Mucosa of descending colon (tissue), 3 donors: Measurements from ENCODE around the gene SORCS1. TPM values are rescaled to one million over a fixed set of nuclear protein-coding genes. Genes with fewer than 3 reads are reported as not detected.

ENCODE experiments used
- ATAC-seq: fragments of 200-7000 bp; cut with Tn5 transposase; one replicate; pipeline ENCODE4 v1.9.1; 2020; ENCODE audit warnings: mild to moderate bottlenecking, moderate library complexity
- DNase-seq, 3 donors: peaks; one replicate each; pipeline ENCODE4 v3.0.0-alpha.2; 2020
- H3K36me3 ChIP-seq: fragments of 200-600 bp; one replicate; pipeline ENCODE4 v1.8.0; 2021; ENCODE audit warnings: low read depth, mild to moderate bottlenecking
- H3K4me1 ChIP-seq: fragments of 200-600 bp; one replicate; pipeline ENCODE4 v1.8.0; 2021; ENCODE audit warnings: low read depth, mild to moderate bottlenecking
- H3K4me3 ChIP-seq: fragments of 200-600 bp; one replicate; pipeline ENCODE4 v1.8.0; 2021; ENCODE audit warnings: mild to moderate bottlenecking
- H3K9me3 ChIP-seq: fragments of 200-600 bp; one replicate; pipeline ENCODE4 v1.8.0; 2021; ENCODE audit warnings: mild to moderate bottlenecking
- intact Hi-C, 2 donors: fragments of 100-400 bp; cut with DNase I in 1 of 2; cut with micrococcal nuclease in 1 of 2; formaldehyde crosslinking; loops; one replicate each; pipeline versions ENCODE4 v1.11.0 to v1.11.1; 2022; cut with DNase I, micrococcal nuclease
- total RNA-seq, 3 donors: library from RNA; stranded (reverse); fragmentation: NEBNext Ultra II Directional in 2 of 3; extraction: Animal tissue kit (Norgen Biotek cat#: 25700) in 2 of 3; gene quantifications; one replicate each; pipeline versions ENCODE4 v1.2.1 to v1.2.4, GENCODE V29; 2021 to 2023
- TF ChIP-seq, protein P1 (sequence below): fragments of 200-600 bp; IDR thresholded peaks from one replicate; pipeline ENCODE4 v1.8.0; 2022; ENCODE audit warnings: antibody characterized with exemption, mild to moderate bottlenecking
- donor health status: DM: no; HTN: no; CAD: no; lungs with moderate emphysema.
- donor health status: DM: no; HTN: no; CAD: no.
- donor health status: DM: no; HTN: yes; CAD: no.

Gene SORCS1
- total RNA-seq, 3 donors from 2014 or later = 0.80 to 13.2 (median 0.93) TPM

DNA sequence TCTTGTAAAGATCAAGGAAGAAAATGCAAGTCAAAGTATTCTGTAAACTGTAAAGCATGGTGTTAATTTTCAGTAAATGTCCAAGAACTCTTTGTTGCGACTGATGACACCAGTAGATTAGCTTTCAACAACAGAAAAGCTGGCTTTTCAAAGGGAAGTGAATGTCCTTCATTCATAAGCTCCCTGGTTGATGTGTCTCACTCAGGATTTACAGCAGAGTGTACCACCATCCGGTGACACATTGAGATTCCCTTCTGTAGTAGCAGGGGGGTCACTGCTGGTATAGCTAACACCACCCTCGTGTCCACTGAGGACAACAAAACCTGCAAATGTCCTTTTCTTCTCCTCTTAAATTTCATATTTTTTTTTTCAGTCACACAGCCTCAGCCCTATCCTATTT lies 253.4 kb downstream of the SORCS1 start:
- H3K4me1 ChIP-seq = no peaks in the 10 kb centered on the region
- H3K4me3 ChIP-seq = no peak overlapping the region
- TF ChIP-seq, protein P1, sequence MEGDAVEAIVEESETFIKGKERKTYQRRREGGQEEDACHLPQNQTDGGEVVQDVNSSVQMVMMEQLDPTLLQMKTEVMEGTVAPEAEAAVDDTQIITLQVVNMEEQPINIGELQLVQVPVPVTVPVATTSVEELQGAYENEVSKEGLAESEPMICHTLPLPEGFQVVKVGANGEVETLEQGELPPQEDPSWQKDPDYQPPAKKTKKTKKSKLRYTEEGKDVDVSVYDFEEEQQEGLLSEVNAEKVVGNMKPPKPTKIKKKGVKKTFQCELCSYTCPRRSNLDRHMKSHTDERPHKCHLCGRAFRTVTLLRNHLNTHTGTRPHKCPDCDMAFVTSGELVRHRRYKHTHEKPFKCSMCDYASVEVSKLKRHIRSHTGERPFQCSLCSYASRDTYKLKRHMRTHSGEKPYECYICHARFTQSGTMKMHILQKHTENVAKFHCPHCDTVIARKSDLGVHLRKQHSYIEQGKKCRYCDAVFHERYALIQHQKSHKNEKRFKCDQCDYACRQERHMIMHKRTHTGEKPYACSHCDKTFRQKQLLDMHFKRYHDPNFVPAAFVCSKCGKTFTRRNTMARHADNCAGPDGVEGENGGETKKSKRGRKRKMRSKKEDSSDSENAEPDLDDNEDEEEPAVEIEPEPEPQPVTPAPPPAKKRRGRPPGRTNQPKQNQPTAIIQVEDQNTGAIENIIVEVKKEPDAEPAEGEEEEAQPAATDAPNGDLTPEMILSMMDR = no peak
- no peaks in the 10 kb centered on the region for H3K9me3 ChIP-seq
- H3K36me3 ChIP-seq = no peaks in the 10 kb centered on the region
- intact Hi-C loops = no loop called here
- DNase-seq (no peak), ATAC-seq (no peak)

DNA sequence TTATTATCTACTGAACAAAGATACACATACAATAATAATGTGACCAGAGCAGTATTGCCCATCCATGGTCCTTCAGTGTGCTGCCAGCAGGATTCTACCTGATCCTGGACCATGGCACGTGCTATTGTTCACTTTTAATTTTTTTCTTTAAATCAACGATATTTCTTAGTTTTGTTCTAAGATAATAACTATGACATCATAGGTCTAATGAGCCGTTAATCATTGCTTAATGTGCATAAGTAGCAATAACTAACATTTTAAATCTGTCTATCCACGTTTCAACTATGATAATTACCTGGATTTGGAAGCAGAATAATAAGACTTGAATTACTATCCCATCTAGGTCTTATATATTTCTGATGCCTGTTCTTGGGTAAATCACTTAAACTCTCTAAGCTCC lies 253.8 kb downstream of the SORCS1 start:
- Histone ChIP-seq H3K4me1 (no peaks in the 10 kb centered on the region), H3K36me3 (no peaks in the 10 kb centered on the region), H3K9me3 (no peaks in the 10 kb centered on the region), H3K4me3 (no peak overlapping the region)
- DNase-seq (no peak), ATAC-seq (no peak)
- TF ChIP-seq, protein P1 = no peak
- intact Hi-C loops = no loop called here

DNA sequence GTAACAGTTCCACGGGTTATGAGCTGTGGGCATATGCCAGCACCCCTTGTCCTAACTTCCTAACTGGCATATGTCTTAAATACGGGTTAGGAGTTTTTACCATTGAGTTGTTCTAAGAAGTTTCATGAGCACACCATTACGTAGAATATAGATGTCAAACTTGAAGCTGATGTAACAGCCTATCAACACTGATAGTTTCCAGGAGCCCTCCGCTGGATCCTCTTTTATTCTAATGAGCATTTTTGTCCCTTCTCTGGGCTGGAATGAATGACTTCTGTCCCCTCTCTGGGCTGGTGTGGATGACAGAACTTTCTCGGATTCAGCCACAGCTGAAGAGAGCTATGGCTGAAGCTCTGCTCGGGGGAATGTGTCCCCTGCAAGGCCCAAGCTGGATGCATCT lies 256.3 kb downstream of the SORCS1 start:
- ATAC-seq = no peak
- TF ChIP-seq, protein P1 = no peak
- Histone ChIP-seq H3K36me3 (no peaks in the 10 kb centered on the region), H3K4me3 (no peak overlapping the region), H3K4me1 (no peaks in the 10 kb centered on the region), H3K9me3 (no peaks in the 10 kb centered on the region)
- intact Hi-C loops = no loop called here
- no peak for DNase-seq

DNA sequence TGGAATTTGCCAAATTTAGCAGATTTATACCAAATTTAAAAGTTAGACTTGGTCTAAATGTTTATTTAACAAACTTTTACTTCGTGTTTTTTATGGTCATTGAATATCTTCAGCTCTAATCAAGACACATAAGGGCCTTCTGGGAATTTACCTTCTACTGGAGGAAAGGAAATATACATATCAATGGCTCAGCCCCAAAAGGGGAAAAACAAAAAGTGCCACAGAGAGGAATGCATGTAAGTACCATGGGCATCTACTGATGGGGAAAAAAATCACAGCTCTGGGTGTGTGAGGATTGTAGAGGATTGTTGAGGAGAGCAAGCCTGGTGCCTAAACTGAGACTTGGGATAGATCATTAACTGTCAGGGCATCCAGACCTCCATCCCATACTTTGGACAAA lies 260.3 kb downstream of the SORCS1 start:
- TF ChIP-seq, protein P1 = no peak
- H3K36me3 ChIP-seq = no peaks in the 10 kb centered on the region
- intact Hi-C loops = no loop called here
- H3K4me1 ChIP-seq = no peaks in the 10 kb centered on the region
- H3K9me3 ChIP-seq = no peaks in the 10 kb centered on the region
- H3K4me3 ChIP-seq = no peak overlapping the region
- ATAC-seq = no peak
- no peak for DNase-seq

DNA sequence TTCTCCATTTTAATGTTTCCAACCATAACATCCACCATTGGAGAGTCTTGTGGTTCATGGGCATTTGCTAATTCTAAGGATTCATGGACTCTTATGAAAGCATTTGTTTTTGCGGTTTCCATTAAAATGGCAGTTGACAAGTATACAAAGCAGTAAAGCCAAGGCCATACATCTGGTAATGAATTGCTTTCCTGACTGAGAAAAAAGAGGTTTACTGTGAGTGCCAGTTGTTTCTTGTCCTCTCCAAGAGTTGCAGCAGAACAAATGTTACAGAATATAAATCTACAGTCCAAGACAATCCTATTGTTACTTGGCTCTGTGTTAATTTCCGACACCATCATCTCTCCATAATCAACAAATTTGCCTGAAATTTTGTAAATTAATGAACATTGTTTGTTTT lies 261.3 kb downstream of the SORCS1 start:
- intact Hi-C loops = no loop called here
- DNase-seq (no peak), ATAC-seq (no peak)
- no peaks in the 10 kb centered on the region for H3K36me3 ChIP-seq
- H3K9me3 ChIP-seq = no peaks in the 10 kb centered on the region
- H3K4me3 ChIP-seq = no peak overlapping the region
- no peaks in the 10 kb centered on the region for H3K4me1 ChIP-seq
- TF ChIP-seq, protein P1 = no peak

DNA sequence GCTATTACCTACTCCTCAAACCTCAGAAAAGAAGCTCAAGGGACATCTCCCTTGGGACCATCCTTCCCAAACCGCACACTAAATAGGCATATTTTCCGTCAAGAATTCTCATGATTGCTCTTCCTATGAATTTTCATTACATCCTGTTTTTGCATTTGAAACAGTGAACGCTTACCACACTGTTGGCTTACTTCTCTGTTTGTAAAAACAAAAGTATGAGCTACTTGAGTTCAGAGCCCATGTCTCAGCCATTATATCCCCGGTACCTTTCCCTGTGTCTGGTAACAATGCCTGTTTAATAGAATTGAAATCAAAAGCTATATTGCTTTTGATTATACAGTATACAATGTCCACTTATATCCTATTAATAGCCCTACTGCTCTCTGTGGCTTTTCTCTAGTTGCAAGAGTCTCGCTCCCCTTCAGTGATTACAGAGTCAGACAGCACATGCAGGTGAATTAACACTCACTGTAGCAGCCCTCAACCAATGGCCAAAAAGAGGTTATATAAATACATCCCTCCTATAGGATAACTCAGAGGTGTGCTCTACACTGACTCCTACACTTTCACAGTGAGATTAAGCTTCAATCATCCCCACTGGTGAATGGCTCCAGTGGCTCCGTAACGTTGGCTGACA lies 264.4 kb downstream of the SORCS1 start:
- no peak for ATAC-seq
- intact Hi-C loops = no loop called here

More for the DNA sequence above, 264.4 kb downstream of the SORCS1 start:
- Histone ChIP-seq H3K4me1 (no peaks in the 10 kb centered on the region), H3K36me3 (no peaks in the 10 kb centered on the region), H3K4me3 (no peak overlapping the region), H3K9me3 (no peaks in the 10 kb centered on the region)
- no peak for DNase-seq
- TF ChIP-seq, protein P1 = no peak
